ENCODE measurements around the gene KCMF1.

DNA sequence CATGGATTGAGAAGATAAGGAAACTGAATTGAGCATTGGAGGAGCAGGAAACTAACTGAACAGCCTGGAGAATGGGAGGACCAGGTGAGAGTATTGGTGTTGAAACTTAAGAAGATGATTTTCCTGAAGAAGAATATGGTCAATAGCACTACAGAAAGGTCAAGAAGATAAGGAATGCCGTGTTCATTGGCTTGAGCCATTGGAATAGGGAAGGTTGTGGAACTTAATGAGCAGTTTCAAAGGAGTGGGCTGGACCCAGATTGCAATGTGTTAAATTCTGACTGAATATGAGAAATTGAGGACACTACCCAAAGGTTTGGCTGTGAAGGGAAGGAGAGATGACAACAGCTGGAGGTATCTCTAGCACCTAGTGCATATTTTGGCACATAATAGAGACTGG is 19.0 kb downstream of the KCMF1 start:
- TF ChIP-seq, protein P1, sequence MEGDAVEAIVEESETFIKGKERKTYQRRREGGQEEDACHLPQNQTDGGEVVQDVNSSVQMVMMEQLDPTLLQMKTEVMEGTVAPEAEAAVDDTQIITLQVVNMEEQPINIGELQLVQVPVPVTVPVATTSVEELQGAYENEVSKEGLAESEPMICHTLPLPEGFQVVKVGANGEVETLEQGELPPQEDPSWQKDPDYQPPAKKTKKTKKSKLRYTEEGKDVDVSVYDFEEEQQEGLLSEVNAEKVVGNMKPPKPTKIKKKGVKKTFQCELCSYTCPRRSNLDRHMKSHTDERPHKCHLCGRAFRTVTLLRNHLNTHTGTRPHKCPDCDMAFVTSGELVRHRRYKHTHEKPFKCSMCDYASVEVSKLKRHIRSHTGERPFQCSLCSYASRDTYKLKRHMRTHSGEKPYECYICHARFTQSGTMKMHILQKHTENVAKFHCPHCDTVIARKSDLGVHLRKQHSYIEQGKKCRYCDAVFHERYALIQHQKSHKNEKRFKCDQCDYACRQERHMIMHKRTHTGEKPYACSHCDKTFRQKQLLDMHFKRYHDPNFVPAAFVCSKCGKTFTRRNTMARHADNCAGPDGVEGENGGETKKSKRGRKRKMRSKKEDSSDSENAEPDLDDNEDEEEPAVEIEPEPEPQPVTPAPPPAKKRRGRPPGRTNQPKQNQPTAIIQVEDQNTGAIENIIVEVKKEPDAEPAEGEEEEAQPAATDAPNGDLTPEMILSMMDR (IDR thresholded peaks at IDR 0.05) = no peak
- no peak for TF ChIP-seq POLR2A (IDR thresholded peaks at IDR 0.05)

Measured in heart left ventricle (tissue), 13 donors.